Central memory CD8-positive, alpha-beta T cell (primary cell): ENCODE measurements around the gene TLE4.

ENCODE experiments used
- ATAC-seq: fragments of 150-1000 bp; cut with Tn5 transposase; replicated peaks from 2 replicates; pipeline ENCODE4 v1.10.0; 2022; ENCODE audit warnings: mild to moderate bottlenecking, moderate FRiP score, moderate number of reproducible peaks; ENCODE audit not compliant: poor library complexity, severe bottlenecking; ENCODE audit errors: extremely low read depth
- DNase-seq, 2 donors: peaks; one replicate each; pipeline ENCODE4 v3.0.0; 2021; ENCODE audit warnings: low spot score in 2 of 2
- H3K27ac Mint-ChIP-seq: one replicate; pipeline ENCODE4 v1.8.0; 2022; ENCODE audit warnings: low read depth, mild to moderate bottlenecking, moderate library complexity, mixed read lengths
- H3K27me3 Mint-ChIP-seq: one replicate; pipeline ENCODE4 v1.8.0; 2022; ENCODE audit warnings: mixed read lengths
- H3K36me3 Mint-ChIP-seq: one replicate; pipeline ENCODE4 v1.8.0; 2022; ENCODE audit warnings: mild to moderate bottlenecking, moderate library complexity, mixed read lengths; ENCODE audit not compliant: insufficient read depth
- H3K4me1 Mint-ChIP-seq: one replicate; pipeline ENCODE4 v1.8.0; 2022; ENCODE audit warnings: mixed read lengths
- H3K4me3 Mint-ChIP-seq: one replicate; pipeline ENCODE4 v1.8.0; 2022; ENCODE audit warnings: mild to moderate bottlenecking, moderate library complexity, mixed read lengths
- H3K9me3 Mint-ChIP-seq: one replicate; pipeline ENCODE4 v1.8.0; 2022; ENCODE audit warnings: mixed read lengths

The TLE4 gene

DNA sequence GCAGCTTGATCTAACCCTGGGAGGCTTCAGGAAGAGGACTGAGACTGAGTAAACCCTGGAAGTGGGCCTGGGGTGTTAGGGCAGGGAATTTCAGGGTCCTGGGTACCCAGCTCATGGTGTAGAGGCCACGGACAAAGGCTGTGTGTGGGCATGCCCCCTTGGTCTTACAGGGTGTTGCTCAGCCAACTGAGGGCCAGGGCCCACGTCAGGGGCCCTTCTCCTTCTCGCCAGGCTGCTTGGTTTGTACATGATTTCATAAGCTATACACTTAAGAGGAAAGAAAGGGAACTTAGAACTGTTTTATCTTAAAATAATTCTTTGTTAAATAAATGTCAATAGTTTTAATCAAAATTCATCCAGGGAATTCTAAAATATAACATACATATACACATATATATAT, 95.4 kb downstream of the TLE4 start:
- ATAC-seq: no peak
- Mint-ChIP-seq H3K4me3 (no peak overlapping the region), H3K4me1 (peaks cover 45% of the 10 kb centered on the region), H3K9me3 (no peaks in the 10 kb centered on the region), H3K27ac (no peak overlapping the region), H3K36me3 (peaks cover 11% of the 10 kb centered on the region), H3K27me3 (no peaks in the 10 kb centered on the region)
- no peak for DNase-seq

- H3K27me3 Mint-ChIP-seq: no peaks in the 10 kb centered on the region
- ATAC-seq: no peak
- no peak overlapping the region for H3K4me3 Mint-ChIP-seq
- H3K9me3 Mint-ChIP-seq: no peaks in the 10 kb centered on the region
- peaks cover 53% of the 10 kb centered on the region for H3K4me1 Mint-ChIP-seq
- H3K36me3 Mint-ChIP-seq: peaks cover 13% of the 10 kb centered on the region
- no peak overlapping the region for H3K27ac Mint-ChIP-seq
- no peak for DNase-seq
Measured at GRCh38 chr9:79667817-79668436, 96.2 kb downstream of the TLE4 start.

- Mint-ChIP-seq H3K27me3 (no peaks in the 10 kb centered on the region), H3K27ac (no peak overlapping the region), H3K36me3 (peaks cover 13% of the 10 kb centered on the region), H3K4me3 (no peak overlapping the region), H3K9me3 (no peaks in the 10 kb centered on the region), H3K4me1 (peaks cover 53% of the 10 kb centered on the region)
- DNase-seq: no peak
- no peak for ATAC-seq
Measured at GRCh38 chr9:79668956-79669355, 97.2 kb downstream of the TLE4 start.

DNA sequence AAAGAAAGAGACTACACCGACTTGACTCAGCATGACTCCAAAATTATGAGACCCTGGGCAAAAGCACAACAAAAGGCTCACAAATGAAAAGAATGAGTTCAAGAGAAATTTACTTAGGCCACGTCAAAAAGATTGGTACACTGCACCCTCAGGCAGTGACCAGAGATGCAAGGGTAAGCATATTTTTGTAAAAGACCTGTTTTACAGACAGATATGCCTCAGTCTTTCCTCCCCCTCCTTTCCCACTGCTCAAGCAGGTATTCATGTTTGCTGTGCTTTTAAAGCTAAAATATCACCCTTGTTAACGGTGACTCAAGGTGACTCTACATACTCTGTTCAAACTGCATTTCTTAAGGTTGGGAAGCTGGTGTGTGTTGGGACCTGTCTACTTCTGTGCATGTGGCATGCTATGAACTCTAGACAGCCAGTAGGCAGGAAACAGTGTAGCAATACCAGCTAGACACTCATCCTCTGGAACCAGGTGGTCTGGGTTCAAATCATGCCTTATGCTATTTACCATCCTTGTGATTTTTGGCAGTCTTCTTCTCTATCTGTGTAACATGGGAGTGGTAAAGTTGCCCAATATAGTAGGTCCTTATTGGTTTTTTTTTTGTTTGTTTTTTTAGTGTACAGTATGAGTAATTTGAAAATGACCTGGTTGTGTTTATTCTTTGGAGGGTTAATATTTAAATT, 98.7 kb downstream of the TLE4 start:
- H3K27me3 Mint-ChIP-seq: no peaks in the 10 kb centered on the region
- H3K9me3 Mint-ChIP-seq: no peaks in the 10 kb centered on the region
- H3K36me3 Mint-ChIP-seq: peaks cover 9% of the 10 kb centered on the region
- no peak overlapping the region for H3K4me3 Mint-ChIP-seq
- no peak for ATAC-seq
- H3K4me1 Mint-ChIP-seq: peaks cover 57% of the 10 kb centered on the region
- H3K27ac Mint-ChIP-seq: no peak overlapping the region
- no peak for DNase-seq

DNA sequence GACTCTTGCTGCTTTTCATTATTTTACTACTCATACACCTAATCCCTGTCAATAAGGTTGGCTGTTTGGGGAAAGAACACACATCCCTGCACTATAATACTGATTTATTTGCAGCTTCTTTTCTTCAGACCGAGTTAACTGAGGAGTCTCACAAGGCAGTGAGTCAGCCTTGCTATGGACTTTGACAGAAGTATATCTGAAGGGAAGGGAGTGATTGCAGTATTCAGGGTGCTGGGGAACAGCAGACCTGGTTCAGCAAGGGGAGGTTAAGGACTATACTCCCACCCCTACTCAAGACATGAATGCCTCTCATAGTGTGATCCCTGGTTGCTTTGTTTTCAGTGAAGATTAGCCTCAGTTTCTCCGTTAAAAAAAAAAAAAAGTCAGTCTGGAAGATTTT, 99.8 kb downstream of the TLE4 start:
- no peak for ATAC-seq
- peaks cover 57% of the 10 kb centered on the region for H3K4me1 Mint-ChIP-seq
- peaks cover 9% of the 10 kb centered on the region for H3K36me3 Mint-ChIP-seq

DNA sequence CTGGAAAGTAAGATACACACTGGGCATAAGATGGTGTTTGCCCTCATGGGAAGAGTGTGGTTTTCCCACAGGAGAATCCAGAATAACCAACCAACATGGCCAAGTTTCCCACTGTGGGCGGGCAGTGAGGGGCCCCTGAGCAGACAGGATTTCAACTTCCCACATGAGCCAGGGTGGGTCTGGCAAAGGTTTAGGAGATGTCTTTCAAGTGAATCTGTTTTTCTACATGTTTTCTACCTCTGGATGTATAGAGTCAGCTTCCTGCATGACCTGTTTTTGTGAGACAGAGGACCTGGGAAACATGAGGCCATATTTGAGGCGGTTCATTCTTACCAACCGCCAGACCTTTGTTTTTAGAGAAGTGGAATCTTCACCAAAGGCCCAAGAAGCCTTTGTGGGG, 100.5 kb downstream of the TLE4 start:
- no peak overlapping the region for H3K4me3 Mint-ChIP-seq
- peaks cover 56% of the 10 kb centered on the region for H3K4me1 Mint-ChIP-seq
- H3K27me3 Mint-ChIP-seq: no peaks in the 10 kb centered on the region
- DNase-seq (no peak), ATAC-seq (no peak)
- no peaks in the 10 kb centered on the region for H3K9me3 Mint-ChIP-seq
- no peak overlapping the region for H3K27ac Mint-ChIP-seq
- H3K36me3 Mint-ChIP-seq: peaks cover 9% of the 10 kb centered on the region

More for the DNA sequence above, 99.8 kb downstream of the TLE4 start:
- no peak overlapping the region for H3K4me3 Mint-ChIP-seq
- H3K27ac Mint-ChIP-seq: no peak overlapping the region
- H3K27me3 Mint-ChIP-seq: no peaks in the 10 kb centered on the region
- H3K9me3 Mint-ChIP-seq: no peaks in the 10 kb centered on the region
- no peak for DNase-seq

DNA sequence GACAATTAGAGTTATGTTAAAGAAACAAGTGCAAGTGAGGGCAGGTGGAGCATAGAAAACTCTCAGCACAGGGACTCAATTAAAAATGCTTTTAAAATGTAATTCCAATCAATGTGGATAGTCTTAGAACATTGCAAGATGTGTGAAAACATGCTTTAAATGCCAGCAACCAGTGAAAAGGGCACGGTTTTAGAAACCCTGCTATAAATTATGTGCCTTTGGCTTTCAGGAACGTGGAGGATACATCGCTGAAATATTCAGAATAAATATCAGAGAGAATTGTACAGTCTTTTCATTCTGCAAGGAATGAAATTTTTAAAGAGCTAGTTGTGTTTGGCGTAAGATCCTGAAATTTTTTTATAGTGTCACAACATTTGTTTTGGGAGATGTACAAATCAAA, 101.1 kb downstream of the TLE4 start:
- Mint-ChIP-seq H3K27me3 (no peaks in the 10 kb centered on the region), H3K4me1 (peaks cover 51% of the 10 kb centered on the region), H3K4me3 (no peak overlapping the region), H3K36me3 (peaks cover 9% of the 10 kb centered on the region), H3K9me3 (no peaks in the 10 kb centered on the region), H3K27ac (no peak overlapping the region)
- DNase-seq (no peak), ATAC-seq (no peak)

DNA sequence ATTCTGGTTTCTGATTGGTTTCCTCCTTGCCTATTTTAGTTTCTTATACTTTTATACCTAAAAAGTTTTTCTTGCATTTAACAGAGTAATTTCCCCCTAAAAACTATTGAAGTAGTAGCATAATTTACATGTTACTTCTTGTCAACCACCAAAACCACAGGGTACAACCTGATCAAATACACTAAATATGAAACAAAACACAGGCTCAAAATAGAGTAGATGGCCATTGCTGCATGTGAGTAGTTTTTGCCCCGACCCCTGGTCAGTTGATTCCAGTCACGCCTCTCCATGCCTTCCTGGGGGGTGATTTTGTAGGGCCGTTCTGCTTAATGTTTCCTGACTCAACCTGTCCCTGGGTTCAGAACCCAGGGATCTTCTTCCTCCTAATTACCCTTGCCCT, 101.8 kb downstream of the TLE4 start:
- peaks cover 7% of the 10 kb centered on the region for H3K36me3 Mint-ChIP-seq
- DNase-seq (no peak), ATAC-seq (no peak)
- H3K27me3 Mint-ChIP-seq: no peaks in the 10 kb centered on the region
- no peak overlapping the region for H3K4me3 Mint-ChIP-seq
- no peaks in the 10 kb centered on the region for H3K9me3 Mint-ChIP-seq
- H3K4me1 Mint-ChIP-seq: peaks cover 45% of the 10 kb centered on the region
- H3K27ac Mint-ChIP-seq: no peak overlapping the region

GRCh38 chr9:79674052-79674777, 102.5 kb downstream of the TLE4 start:
- H3K36me3 Mint-ChIP-seq: peaks cover 9% of the 10 kb centered on the region
- no peak for ATAC-seq
- no peak overlapping the region for H3K4me3 Mint-ChIP-seq

GRCh38 chr9:79681576-79681975, 109.8 kb downstream of the TLE4 start:
- Mint-ChIP-seq H3K9me3 (no peaks in the 10 kb centered on the region), H3K4me3 (no peak overlapping the region), H3K27me3 (no peaks in the 10 kb centered on the region), H3K4me1 (peaks cover 17% of the 10 kb centered on the region), H3K27ac (no peak overlapping the region), H3K36me3 (peaks cover 6% of the 10 kb centered on the region)
- ATAC-seq: no peak
- no peak for DNase-seq

More at GRCh38 chr9:79674052-79674777, 102.5 kb downstream of the TLE4 start:
- Mint-ChIP-seq H3K9me3 (no peaks in the 10 kb centered on the region), H3K27me3 (no peaks in the 10 kb centered on the region), H3K4me1 (peaks cover 45% of the 10 kb centered on the region), H3K27ac (no peak overlapping the region)
- DNase-seq: no peak

DNA sequence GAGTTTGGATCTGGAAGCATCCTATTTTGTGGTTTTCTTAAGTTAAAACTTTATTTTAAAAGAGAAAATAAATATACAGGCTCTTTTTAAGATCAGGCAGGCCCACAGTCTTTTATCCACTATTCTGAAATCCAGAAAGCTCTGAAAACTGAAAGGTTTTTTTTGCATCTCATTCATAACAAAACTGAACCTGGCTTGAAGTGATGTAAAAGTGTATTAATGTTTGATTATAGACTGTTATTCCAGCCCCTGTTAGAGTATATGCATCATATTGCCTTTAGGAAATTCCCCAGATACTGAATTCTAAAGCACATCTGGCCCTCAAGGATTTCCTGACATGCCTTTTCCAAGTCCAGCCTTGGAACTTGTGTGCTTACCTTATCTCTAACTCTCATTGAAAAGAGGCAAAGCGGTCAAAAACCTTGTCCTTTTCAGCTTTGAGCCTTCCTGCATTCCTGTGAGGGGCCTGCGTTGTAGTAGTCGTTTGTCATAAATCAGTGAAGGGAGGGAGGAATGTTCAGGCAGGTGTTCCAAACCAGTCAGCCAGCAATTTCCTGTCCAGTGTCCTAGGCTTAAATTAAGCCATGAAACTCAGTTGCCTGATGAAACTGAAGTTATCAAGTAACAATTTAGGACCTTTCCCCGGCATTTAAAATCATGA, 110.4 kb downstream of the TLE4 start:
- H3K4me3 Mint-ChIP-seq: no peak overlapping the region
- H3K36me3 Mint-ChIP-seq: peaks cover 6% of the 10 kb centered on the region
- peaks cover 22% of the 10 kb centered on the region for H3K4me1 Mint-ChIP-seq
- no peaks in the 10 kb centered on the region for H3K27me3 Mint-ChIP-seq
- no peak overlapping the region for H3K27ac Mint-ChIP-seq
- no peak for ATAC-seq
- DNase-seq: no peak
- no peaks in the 10 kb centered on the region for H3K9me3 Mint-ChIP-seq

DNA sequence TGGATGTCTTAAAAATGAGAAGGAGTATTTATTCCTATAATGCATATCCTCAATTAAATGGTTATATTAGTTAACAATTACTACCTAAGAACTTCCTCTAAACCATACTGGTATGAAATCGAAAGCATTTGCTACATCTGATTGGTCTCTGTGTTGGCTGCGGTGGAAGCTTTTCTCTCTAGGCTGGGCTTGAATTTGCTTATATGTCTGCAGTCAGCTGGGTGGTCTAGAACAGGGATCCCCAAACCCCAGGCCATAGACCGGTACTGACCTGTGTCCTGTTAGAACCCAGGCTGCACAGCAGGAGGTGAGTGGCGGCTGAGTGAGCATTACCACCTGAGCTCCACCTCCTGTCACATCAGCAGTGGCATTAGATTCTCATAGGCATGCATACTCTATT, 112.3 kb downstream of the TLE4 start:
- Mint-ChIP-seq H3K27me3 (no peaks in the 10 kb centered on the region), H3K27ac (no peak overlapping the region), H3K9me3 (no peaks in the 10 kb centered on the region), H3K36me3 (peaks cover 4% of the 10 kb centered on the region), H3K4me3 (no peak overlapping the region), H3K4me1 (peaks cover 37% of the 10 kb centered on the region)
- ATAC-seq (no peak), DNase-seq (no peak)
